ENCODE results near the gene NVL.
"Not testable (repeated sequence)": the region's sequence is repeated elsewhere in the genome, so short reads cannot be mapped to it uniquely, and the experiment has no call there.

The NVL gene

GRCh38 chr1:224333939-224334786, 4.2 kb upstream of the NVL start:
- DNase-seq = no peak

GRCh38 chr1:224333309-224333926, 3.4 kb upstream of the NVL start:
- no peak for DNase-seq

GRCh38 chr1:224331824-224332223, 1.9 kb upstream of the NVL start:
- DNase-seq = no peak

GRCh38 chr1:224331326-224331725, 1.4 kb upstream of the NVL start:
- DNase-seq = no peak

- no peak for DNase-seq
These were observed 509 bp downstream of the NVL start for GRCh38 chr1:224329484-224329841.

GRCh38 chr1:224328644-224329043, 1.3 kb downstream of the NVL start:
- no peak for DNase-seq

GRCh38 chr1:224325959-224326358, 4.0 kb downstream of the NVL start:
- DNase-seq = no peak

GRCh38 chr1:224321706-224322105, 8.3 kb downstream of the NVL start:
- DNase-seq = no peak

- no peak for DNase-seq
These were observed 12.5 kb downstream of the NVL start for GRCh38 chr1:224317383-224318045.

- DNase-seq = no peak
These were observed 17.9 kb downstream of the NVL start for GRCh38 chr1:224312025-224312424.

GRCh38 chr1:224311503-224311902, 18.5 kb downstream of the NVL start:
- not testable (repeated sequence) for DNase-seq

- no peak for DNase-seq
These were observed 21.9 kb downstream of the NVL start for GRCh38 chr1:224308064-224308463.

GRCh38 chr1:224304767-224305166, 25.2 kb downstream of the NVL start:
- DNase-seq = no peak

- DNase-seq = no peak
These were observed 27.0 kb downstream of the NVL start for GRCh38 chr1:224302947-224303346.

GRCh38 chr1:224301391-224301790, 28.6 kb downstream of the NVL start:
- DNase-seq = no peak

- DNase-seq = no peak
These were observed 29.6 kb downstream of the NVL start for GRCh38 chr1:224300346-224300745.

GRCh38 chr1:224298346-224299330, 31.3 kb downstream of the NVL start:
- no peak for DNase-seq

GRCh38 chr1:224294775-224295174, 35.2 kb downstream of the NVL start:
- no peak for DNase-seq

- no peak for DNase-seq
These were observed 37.6 kb downstream of the NVL start for GRCh38 chr1:224292419-224292818.

GRCh38 chr1:224289396-224289795, 40.6 kb downstream of the NVL start:
- no peak for DNase-seq

- DNase-seq = no peak
These were observed 42.3 kb downstream of the NVL start for GRCh38 chr1:224287714-224288113.

- no peak for DNase-seq
These were observed 47.8 kb downstream of the NVL start for GRCh38 chr1:224282140-224282539.
